Fibroblast of lung (primary cell): ENCODE results near the gene NAB2. TPM values are rescaled to one million over a fixed set of nuclear protein-coding genes. Genes with fewer than 3 reads are reported as not detected.
"Not testable (repeated sequence)": the region's sequence is repeated elsewhere in the genome, so short reads cannot be mapped to it uniquely, and the experiment has no call there.

Source experiments
- DNase-seq, 2 donors: peaks; one replicate each; pipeline versions ENCODE4 v3.0.0 to v3.0.0-alpha.2; 2010; ENCODE audit warnings: low read depth in 2 of 2
- H2AFZ ChIP-seq: 2 replicates; pipeline ENCODE4 v1.5.1; 2012; ENCODE audit warnings: low read length, control low read depth, inconsistent platforms
- H3K27ac ChIP-seq: 2 replicates; pipeline ENCODE4 v1.5.1; 2011; ENCODE audit warnings: low read length, control low read depth; ENCODE audit not compliant: insufficient read depth
- H3K27me3 ChIP-seq: 2 replicates; pipeline ENCODE4 v1.5.1; 2011; ENCODE audit warnings: mild to moderate bottlenecking, low read length; ENCODE audit not compliant: control insufficient read depth, insufficient read depth
- H3K36me3 ChIP-seq: 2 replicates; pipeline ENCODE4 v1.5.1; 2011; ENCODE audit warnings: low read length; ENCODE audit not compliant: control insufficient read depth, insufficient read depth
- H3K4me1 ChIP-seq: 2 replicates; pipeline ENCODE4 v1.5.1; 2011; ENCODE audit warnings: low read length; ENCODE audit not compliant: control insufficient read depth, insufficient read depth; ENCODE audit errors: extremely low read depth
- H3K4me2 ChIP-seq: 2 replicates; pipeline ENCODE4 v1.5.1; 2011; ENCODE audit warnings: low read length, control low read depth; ENCODE audit not compliant: insufficient read depth; ENCODE audit errors: extremely low read depth
- H3K4me3 ChIP-seq, 4 experiments: fragments of 200-600 bp in 1 of 4; sonication (generic) in 1 of 4; replicated peaks in 1 of 4; 2 replicates each; pipeline ENCODE4 v1.5.1; 2011 to 2016; ENCODE audit warnings: low read length in 4 of 4, low read depth in 3 of 4, mild to moderate bottlenecking in 3 of 4, control low read depth in 2 of 4, inconsistent platforms in 1 of 4, mixed read lengths in 1 of 4; ENCODE audit not compliant: insufficient read depth in 1 of 4; ENCODE audit errors: control extremely low read depth in 1 of 4
- H3K79me2 ChIP-seq: 2 replicates; pipeline ENCODE4 v1.5.1; 2012; ENCODE audit warnings: mild to moderate bottlenecking, low read length, inconsistent platforms; ENCODE audit not compliant: control insufficient read depth, insufficient read depth
- H3K9ac ChIP-seq: 2 replicates; pipeline ENCODE4 v1.5.1; 2011; ENCODE audit warnings: mild to moderate bottlenecking, low read length, control low read depth; ENCODE audit not compliant: insufficient read depth
- H3K9me3 ChIP-seq: 2 replicates; pipeline ENCODE4 v1.5.1; 2012; ENCODE audit warnings: low read depth, low read length; ENCODE audit not compliant: control insufficient read depth, insufficient read depth
- H4K20me1 ChIP-seq: 2 replicates; pipeline ENCODE4 v1.5.1; 2011; ENCODE audit warnings: low read length; ENCODE audit not compliant: control insufficient read depth, insufficient read depth; ENCODE audit errors: extremely low read depth
- CTCF ChIP-seq, 2 donors: IDR thresholded peaks in 1 of 2; conservative IDR thresholded peaks in 1 of 2; 1 replicate in 1 of 2; 2 replicates in 1 of 2; pipeline ENCODE4 v1.5.1; 2011 to 2012; ENCODE audit warnings: low read length in 2 of 2, control low read depth in 1 of 2, inconsistent platforms in 1 of 2, low read depth in 1 of 2, mild to moderate bottlenecking in 1 of 2
- EZH2 ChIP-seq: IDR thresholded peaks from 2 replicates; pipeline ENCODE4 v1.5.1; 2012; ENCODE audit warnings: low read length, control low read depth, mild to moderate bottlenecking; ENCODE audit errors: missing control alignments
- polyA plus RNA-seq, 2 donors: library from polyadenylated mRNA; depleted of rRNA in 1 of 2; stranded (reverse) in 1 of 2; unstranded in 1 of 2; fragments of >200 nt; gene quantifications; 2 replicates each; pipeline ENCODE4 v1.2.1, GENCODE V29; 2011 to 2012; ENCODE audit warnings: missing spikeins in 1 of 2
- total RNA-seq: library from RNA; depleted of rRNA; stranded (reverse); fragments of >200 nt; gene quantifications from 2 replicates; pipeline ENCODE4 v1.2.1, GENCODE V29; 2014

The NAB2 gene
- total and polyA plus RNA-seq, 2 donors (not counting 1 experiment from before 2014, with no cell fraction given): 31.3 to 39.6 TPM

DNA sequence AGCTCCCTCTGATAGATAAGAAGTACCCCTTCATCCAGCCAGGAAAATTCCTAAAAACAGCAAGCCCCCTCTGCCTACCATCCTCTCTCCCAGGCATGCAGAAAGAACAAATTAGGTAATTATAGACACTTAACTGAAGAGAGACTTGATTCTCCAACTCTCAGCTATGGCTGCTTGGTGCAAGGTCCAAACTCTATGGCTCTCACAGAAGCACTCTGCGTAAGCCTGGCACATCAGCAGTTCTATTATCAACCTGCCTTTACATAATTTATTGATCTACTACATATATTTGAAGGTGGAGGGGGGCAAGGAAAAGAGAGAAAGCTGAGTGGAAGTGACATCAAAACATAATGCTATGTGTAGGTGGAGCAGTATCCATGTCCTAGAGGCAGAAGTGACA, 37.9 kb upstream of the NAB2 start:
- H4K20me1 ChIP-seq: no peaks in the 10 kb centered on the region
- H3K27me3 ChIP-seq: peaks cover 3% of the 10 kb centered on the region
- H3K9me3 ChIP-seq: no peaks in the 10 kb centered on the region
- H3K4me2 ChIP-seq: no peak overlapping the region
- no peak overlapping the region for H2AFZ ChIP-seq
- DNase-seq: no peak
- no peaks in the 10 kb centered on the region for H3K79me2 ChIP-seq
- H3K4me1 ChIP-seq: no peaks in the 10 kb centered on the region
- no peak overlapping the region for H3K4me3 ChIP-seq
- peaks cover under 1% of the 10 kb centered on the region for H3K36me3 ChIP-seq
- TF ChIP-seq CTCF (conservative IDR thresholded peaks at IDR 0.05 in 1 of 2, IDR thresholded peaks at IDR 0.05 in 1 of 2; ENCODE audit: low read depth in 1 of 2, low read length in 2 of 2) (no peak), EZH2 (no peak)
- H3K27ac ChIP-seq: no peak overlapping the region
- no peak overlapping the region for H3K9ac ChIP-seq

DNA sequence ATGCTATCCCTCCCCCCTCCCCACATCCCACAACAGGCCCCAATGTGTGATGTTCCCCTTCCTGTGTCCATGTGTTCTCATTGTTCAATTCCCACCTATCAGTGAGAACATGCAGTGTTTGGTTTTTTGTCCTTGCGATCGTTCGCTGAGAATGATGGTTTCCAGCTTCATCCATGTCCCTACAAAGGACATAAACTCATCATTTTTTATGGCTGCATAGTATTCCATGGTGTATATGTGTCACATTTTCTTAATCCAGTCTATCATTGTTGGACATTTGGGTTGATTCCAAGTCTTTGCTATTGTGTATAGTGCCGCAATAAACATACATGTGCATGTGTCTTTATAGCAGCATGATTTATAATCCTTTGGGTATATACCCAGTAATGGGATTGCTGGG, 35.8 kb upstream of the NAB2 start:
- H3K4me3 ChIP-seq, H3K79me2 ChIP-seq, H3K9me3 ChIP-seq, H2AFZ ChIP-seq, H3K9ac ChIP-seq, DNase-seq, H3K4me1 ChIP-seq, H3K27ac ChIP-seq, H3K36me3 ChIP-seq, H3K27me3 ChIP-seq, H3K4me2 ChIP-seq, H4K20me1 ChIP-seq: not testable (repeated sequence)

- H3K9me3 ChIP-seq, H3K27me3 ChIP-seq, DNase-seq, H3K36me3 ChIP-seq, H3K79me2 ChIP-seq, H3K4me2 ChIP-seq, H3K9ac ChIP-seq, H3K27ac ChIP-seq, H3K4me3 ChIP-seq, H2AFZ ChIP-seq, H3K4me1 ChIP-seq, H4K20me1 ChIP-seq: not testable (repeated sequence)
Observed at GRCh38 chr12:57053901-57054300, 35.0 kb upstream of the NAB2 start.

- Histone ChIP-seq H3K27me3 (no peaks in the 10 kb centered on the region), H3K27ac (no peak overlapping the region), H4K20me1 (no peaks in the 10 kb centered on the region), H3K36me3 (peaks cover 5% of the 10 kb centered on the region), H3K4me2 (no peak overlapping the region), H3K9me3 (no peaks in the 10 kb centered on the region), H3K4me1 (no peaks in the 10 kb centered on the region), H2AFZ (no peak overlapping the region), H3K79me2 (no peaks in the 10 kb centered on the region), H3K9ac (no peak overlapping the region), H3K4me3 (no peak overlapping the region)
- no peak for DNase-seq
- no peak for TF ChIP-seq EZH2
- no peak for TF ChIP-seq CTCF (conservative IDR thresholded peaks at IDR 0.05 in 1 of 2, IDR thresholded peaks at IDR 0.05 in 1 of 2; ENCODE audit: low read depth in 1 of 2, low read length in 2 of 2)
Observed at GRCh38 chr12:57055824-57056223, 33.1 kb upstream of the NAB2 start.
